Measurements from ENCODE around the gene CDH4. TPM values are rescaled to one million over a fixed set of nuclear protein-coding genes. Genes with fewer than 3 reads are reported as not detected.

CDH4 gene
- total and polyA plus RNA-seq, 8 donors: under 0.01 to 2.2 (median 0.11) TPM; not detected in 2

DNA sequence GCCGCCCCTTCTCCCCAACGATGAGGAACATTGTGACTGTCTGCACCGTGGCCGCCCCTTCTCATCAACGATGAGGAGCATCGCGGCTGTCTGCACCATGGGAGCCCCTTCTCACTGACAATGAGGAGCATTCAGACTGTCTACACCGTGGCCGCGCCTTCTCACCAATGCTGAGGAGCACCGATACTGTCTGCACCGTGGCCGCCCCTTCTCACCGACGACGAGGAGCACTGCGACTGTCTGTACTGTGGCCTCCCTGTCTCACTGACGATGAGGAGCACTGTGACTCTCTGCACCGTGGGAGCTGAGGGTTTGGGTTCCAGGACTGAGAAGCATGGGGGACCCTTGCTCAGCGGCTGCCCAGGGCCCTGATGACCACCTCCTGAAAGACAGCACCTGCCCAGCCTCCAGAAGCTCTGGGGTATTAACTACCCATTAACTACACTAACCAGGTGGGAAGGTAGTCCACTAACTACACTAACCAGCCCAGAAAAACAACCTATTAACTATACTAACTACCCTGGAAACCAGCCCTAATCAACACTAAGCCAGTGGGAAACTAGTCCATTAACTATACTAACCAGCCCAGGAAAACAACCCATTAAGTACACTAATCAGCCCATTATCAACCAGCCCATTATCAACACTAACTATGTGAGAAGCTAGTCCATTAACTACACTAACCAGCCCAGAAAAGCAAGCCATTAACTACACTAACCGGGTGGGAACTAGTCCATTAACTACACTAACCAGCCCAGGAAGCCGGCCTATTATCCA, 696.7 kb downstream of the CDH4 start:
- Histone ChIP-seq H3K36me3 (no peaks in the 10 kb centered on the region), H3K27ac (no peak overlapping the region), H3K27me3 (peaks cover 0 to 34% (median 16%) of the 10 kb centered on the region in 3 donors), H3K4me1 (no peaks in the 10 kb centered on the region), H3K4me3 (no peak overlapping the region), H3K9me3 (no peaks in the 10 kb centered on the region)
- WGBS, 5 donors: 83 to 97% (median 87%) methylated on average over 14 to 22 of the region's 22 CpGs
- no peak for DNase-seq
- no peak for TF ChIP-seq POLR2AphosphoS5 (IDR thresholded peaks at IDR 0.05)
- TF ChIP-seq, protein P1, sequence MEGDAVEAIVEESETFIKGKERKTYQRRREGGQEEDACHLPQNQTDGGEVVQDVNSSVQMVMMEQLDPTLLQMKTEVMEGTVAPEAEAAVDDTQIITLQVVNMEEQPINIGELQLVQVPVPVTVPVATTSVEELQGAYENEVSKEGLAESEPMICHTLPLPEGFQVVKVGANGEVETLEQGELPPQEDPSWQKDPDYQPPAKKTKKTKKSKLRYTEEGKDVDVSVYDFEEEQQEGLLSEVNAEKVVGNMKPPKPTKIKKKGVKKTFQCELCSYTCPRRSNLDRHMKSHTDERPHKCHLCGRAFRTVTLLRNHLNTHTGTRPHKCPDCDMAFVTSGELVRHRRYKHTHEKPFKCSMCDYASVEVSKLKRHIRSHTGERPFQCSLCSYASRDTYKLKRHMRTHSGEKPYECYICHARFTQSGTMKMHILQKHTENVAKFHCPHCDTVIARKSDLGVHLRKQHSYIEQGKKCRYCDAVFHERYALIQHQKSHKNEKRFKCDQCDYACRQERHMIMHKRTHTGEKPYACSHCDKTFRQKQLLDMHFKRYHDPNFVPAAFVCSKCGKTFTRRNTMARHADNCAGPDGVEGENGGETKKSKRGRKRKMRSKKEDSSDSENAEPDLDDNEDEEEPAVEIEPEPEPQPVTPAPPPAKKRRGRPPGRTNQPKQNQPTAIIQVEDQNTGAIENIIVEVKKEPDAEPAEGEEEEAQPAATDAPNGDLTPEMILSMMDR (IDR thresholded peaks at IDR 0.05): no peak
- TF ChIP-seq POLR2A (IDR thresholded peaks at IDR 0.05): no peak
- no peak for TF ChIP-seq EP300 (IDR thresholded peaks at IDR 0.05)
- intact Hi-C loops (cut with DNase I; ENCODE audit: low total_unique reads): no loop called here

DNA sequence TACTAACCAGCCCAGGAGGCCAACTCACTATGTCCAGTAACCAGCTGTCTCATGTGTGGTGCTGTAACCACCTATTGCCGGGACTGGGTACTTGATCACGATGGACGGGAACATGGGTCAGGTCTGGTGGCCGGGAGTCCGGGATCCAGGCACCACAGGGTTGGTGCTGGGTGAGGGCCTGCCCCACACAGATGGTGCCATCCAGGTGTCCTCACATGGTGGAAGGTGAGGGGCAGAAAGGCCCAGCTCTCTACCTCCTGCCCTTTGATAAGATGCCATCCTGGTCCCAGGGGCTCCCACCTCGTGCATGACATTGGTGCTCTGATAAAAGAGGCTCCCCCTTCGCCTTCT, 697.3 kb downstream of the CDH4 start:
- intact Hi-C loops (cut with DNase I; ENCODE audit: low total_unique reads): no loop called here
- Histone ChIP-seq H3K36me3 (no peaks in the 10 kb centered on the region), H3K4me1 (no peaks in the 10 kb centered on the region), H3K9me3 (no peaks in the 10 kb centered on the region), H3K27me3 (peaks cover 0 to 39% (median 16%) of the 10 kb centered on the region in 3 donors), H3K4me3 (no peak overlapping the region), H3K27ac (no peak overlapping the region)
- TF ChIP-seq EP300 (IDR thresholded peaks at IDR 0.05): no peak
- no peak for TF ChIP-seq POLR2AphosphoS5 (IDR thresholded peaks at IDR 0.05)
- TF ChIP-seq POLR2A (IDR thresholded peaks at IDR 0.05): no peak
- TF ChIP-seq, protein P1 (IDR thresholded peaks at IDR 0.05): no peak
- DNase-seq: no peak
- WGBS, 5 donors: 87 to 90% (median 90%) methylated on average over 5 to 7 of the region's 7 CpGs

DNA sequence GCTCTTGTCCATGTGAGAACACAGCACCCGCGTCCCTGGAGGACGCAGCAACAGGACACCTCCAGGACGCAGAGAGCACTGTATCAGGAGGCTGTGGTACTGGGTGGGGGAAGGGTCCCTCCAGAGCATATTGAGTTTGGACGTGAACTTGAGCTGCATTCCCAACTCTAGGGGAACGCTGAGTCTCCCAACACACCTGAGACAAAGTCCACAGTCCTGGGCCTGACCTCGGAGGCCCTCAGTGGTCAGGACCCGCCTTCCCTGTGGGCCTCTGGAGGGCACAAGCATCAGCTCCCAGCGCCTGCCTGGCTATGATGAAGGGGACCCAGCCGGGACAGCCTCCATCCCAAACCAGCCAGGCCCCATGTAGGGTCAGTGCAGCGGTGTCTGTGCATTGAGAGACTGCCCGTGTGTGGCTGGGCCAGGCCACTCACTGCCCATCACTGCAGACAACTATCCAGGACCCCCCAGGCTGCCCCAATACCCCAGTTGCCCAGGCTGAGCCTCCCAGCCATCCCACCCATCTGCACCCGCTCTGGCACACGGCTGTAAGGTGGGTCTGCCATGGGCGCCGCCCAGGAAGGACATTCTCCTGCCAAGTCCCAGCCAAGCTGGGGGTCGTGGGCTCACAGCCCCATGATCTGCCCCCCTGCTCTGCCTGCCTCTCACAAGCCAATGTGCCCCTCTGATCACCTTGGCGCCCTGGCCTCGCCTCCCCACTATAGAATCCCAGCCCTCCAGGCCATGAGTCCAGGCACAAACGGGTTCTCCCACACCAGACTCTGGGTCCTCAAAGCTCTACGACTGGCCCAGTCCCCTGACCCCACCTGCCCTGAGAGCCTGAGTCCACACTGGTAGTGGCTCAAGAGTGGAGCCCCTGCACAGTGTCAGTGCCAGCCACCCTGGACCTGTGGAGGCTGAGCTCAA, 697.9 kb downstream of the CDH4 start:
- Histone ChIP-seq H3K4me3 (no peak overlapping the region), H3K9me3 (no peaks in the 10 kb centered on the region), H3K27ac (no peak overlapping the region), H3K4me1 (no peaks in the 10 kb centered on the region), H3K27me3 (peaks cover 0 to 39% (median 16%) of the 10 kb centered on the region in 3 donors), H3K36me3 (no peaks in the 10 kb centered on the region)
- WGBS, 5 donors: 68 to 82% (median 77%) methylated on average over 16 to 21 of the region's 21 CpGs
- DNase-seq: no peak
- TF ChIP-seq, protein P1 (IDR thresholded peaks at IDR 0.05): no peak
- TF ChIP-seq EP300 (IDR thresholded peaks at IDR 0.05): no peak
- TF ChIP-seq POLR2AphosphoS5 (IDR thresholded peaks at IDR 0.05): no peak
- no peak for TF ChIP-seq POLR2A (IDR thresholded peaks at IDR 0.05)
- intact Hi-C loops (cut with DNase I; ENCODE audit: low total_unique reads): no loop called here

DNA sequence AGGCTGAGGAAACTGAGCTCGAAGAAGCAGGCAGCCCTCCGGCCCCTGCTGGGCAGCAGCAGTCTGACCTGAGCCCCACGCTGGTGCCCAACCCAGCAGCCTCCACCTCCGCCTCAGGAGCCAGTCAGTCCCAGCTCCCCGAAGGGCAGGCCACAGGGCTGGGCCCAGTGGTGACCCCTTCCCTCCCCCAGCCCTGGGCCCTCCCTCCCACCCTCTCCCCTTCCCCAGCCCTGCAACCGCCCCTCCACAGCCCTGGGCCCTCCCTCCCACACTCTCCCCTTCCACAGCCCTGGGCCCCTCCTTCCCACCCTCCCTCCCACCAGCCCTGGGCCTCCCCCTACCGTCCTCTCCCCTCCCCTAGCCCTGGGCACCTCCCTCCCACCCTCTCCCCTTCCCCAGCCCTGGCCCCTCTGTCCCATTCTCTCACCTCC, 698.6 kb downstream of the CDH4 start:
- no peaks in the 10 kb centered on the region for H3K9me3 ChIP-seq
- no peak for DNase-seq

More for the DNA sequence above, 698.6 kb downstream of the CDH4 start:
- Histone ChIP-seq H3K4me3 (no peak overlapping the region), H3K36me3 (no peaks in the 10 kb centered on the region), H3K27ac (no peak overlapping the region), H3K27me3 (peaks cover 0 to 39% (median 16%) of the 10 kb centered on the region in 3 donors), H3K4me1 (no peaks in the 10 kb centered on the region)
- 17 to 57% (median 49%) methylated on average over 1 to 7 of the region's 7 CpGs for WGBS, 5 donors
- intact Hi-C loops (cut with DNase I; ENCODE audit: low total_unique reads): no loop called here
- TF ChIP-seq POLR2A (IDR thresholded peaks at IDR 0.05) (no peak), EP300 (IDR thresholded peaks at IDR 0.05) (no peak), POLR2AphosphoS5 (IDR thresholded peaks at IDR 0.05) (no peak)
- TF ChIP-seq, protein P1 (IDR thresholded peaks at IDR 0.05): no peak
